Epithelial cell of proximal tubule (primary cell): ENCODE measurements around the gene CEACAM21. TPM values are rescaled to one million over a fixed set of nuclear protein-coding genes. Genes with fewer than 3 reads are reported as not detected.

Source experiments
- DNase-seq: peaks from one replicate; pipeline ENCODE4 v3.0.0-alpha.2; 2011; ENCODE audit warnings: low read depth
- H3K4me3 ChIP-seq: 2 replicates; pipeline ENCODE4 v1.5.1; 2011; ENCODE audit warnings: low read depth, mild to moderate bottlenecking, low read length
- CTCF ChIP-seq: conservative IDR thresholded peaks from 2 replicates; pipeline ENCODE4 v1.5.1; 2012; ENCODE audit warnings: low read depth, mild to moderate bottlenecking, low read length
- total RNA-seq: library from RNA; depleted of rRNA; stranded (reverse); fragments of >200 nt; gene quantifications from 2 replicates; pipeline ENCODE4 v1.2.3, GENCODE V29; 2015

CEACAM21 gene
- total RNA-seq, 1 donor from 2014 or later = not detected

- DNase-seq = no peak
- no peak overlapping the region for H3K4me3 ChIP-seq
- no peak for TF ChIP-seq CTCF
Measured at GRCh38 chr19:41554907-41555306, 21.1 kb upstream of the CEACAM21 start.

GRCh38 chr19:41555748-41556147, 20.2 kb upstream of the CEACAM21 start:
- no peak for DNase-seq
- no peak for TF ChIP-seq CTCF
- H3K4me3 ChIP-seq = no peak overlapping the region

- no peak overlapping the region for H3K4me3 ChIP-seq
- DNase-seq = no peak
- TF ChIP-seq CTCF = no peak
Measured at GRCh38 chr19:41563854-41564514, 12.0 kb upstream of the CEACAM21 start.

- DNase-seq = no peak
- no peak overlapping the region for H3K4me3 ChIP-seq
- no peak for TF ChIP-seq CTCF
Measured at GRCh38 chr19:41564515-41565378, 11.2 kb upstream of the CEACAM21 start.

GRCh38 chr19:41565379-41565720, 10.6 kb upstream of the CEACAM21 start:
- H3K4me3 ChIP-seq = no peak overlapping the region
- no peak for DNase-seq
- no peak for TF ChIP-seq CTCF

GRCh38 chr19:41566001-41566400, 10.0 kb upstream of the CEACAM21 start:
- H3K4me3 ChIP-seq = no peak overlapping the region
- DNase-seq = no peak
- TF ChIP-seq CTCF = no peak
